Skeletal muscle tissue (tissue), 4 donors: ENCODE measurements around the gene CCL28. TPM values are rescaled to one million over a fixed set of nuclear protein-coding genes. Genes with fewer than 3 reads are reported as not detected.
"Not testable (repeated sequence)": the region's sequence is repeated elsewhere in the genome, so short reads cannot be mapped to it uniquely, and the experiment has no call there.

Experiments
- H3K27ac ChIP-seq: one replicate; pipeline ENCODE4 v1.7.0; 2013; ENCODE audit warnings: mild to moderate bottlenecking, low read depth, low read length, inconsistent platforms
- H3K27me3 ChIP-seq, 3 donors: one replicate each; pipeline ENCODE4 v1.7.0; 2013; ENCODE audit warnings: low read length in 3 of 3; ENCODE audit not compliant: control insufficient read depth in 3 of 3, insufficient read depth in 3 of 3
- H3K36me3 ChIP-seq, 3 donors: one replicate each; pipeline ENCODE4 v1.7.0; 2013; ENCODE audit warnings: low read length in 3 of 3; ENCODE audit not compliant: control insufficient read depth in 3 of 3, insufficient read depth in 3 of 3
- H3K4me1 ChIP-seq, 3 donors: one replicate each; pipeline ENCODE4 v1.7.0; 2013; ENCODE audit warnings: low read length in 3 of 3, mild to moderate bottlenecking in 3 of 3; ENCODE audit not compliant: control insufficient read depth in 3 of 3, insufficient read depth in 3 of 3
- H3K4me3 ChIP-seq, 3 donors: one replicate each; pipeline ENCODE4 v1.7.0; 2013; ENCODE audit warnings: low read length in 3 of 3
- H3K9ac ChIP-seq, 3 donors: one replicate each; pipeline ENCODE4 v1.7.0; 2013; ENCODE audit warnings: low read length in 3 of 3, mild to moderate bottlenecking in 3 of 3, moderate library complexity in 2 of 3, low read depth in 1 of 3
- H3K9me3 ChIP-seq, 3 donors: one replicate each; pipeline ENCODE4 v1.7.0; 2013; ENCODE audit warnings: low read length in 3 of 3; ENCODE audit not compliant: control insufficient read depth in 3 of 3
- total RNA-seq: library from RNA; depleted of rRNA; stranded (reverse); fragments of >200 nt; gene quantifications from one replicate; pipeline ENCODE4 v1.2.3, GENCODE V29; 2014
- donor health status: Osteomylitis.

Gene CCL28
- total RNA-seq, 1 donor from 2014 or later = 0.52 TPM

GRCh38 chr5:43411495-43411894 lies 696 bp downstream of the CCL28 start:
- H3K36me3 ChIP-seq = no peaks in the 10 kb centered on the region
- H3K4me1 ChIP-seq = no peaks in the 10 kb centered on the region
- H3K4me3 ChIP-seq = no peak overlapping the region
- no peak overlapping the region for H3K9ac ChIP-seq
- H3K9me3 ChIP-seq = no peaks in the 10 kb centered on the region
- no peaks in the 10 kb centered on the region for H3K27me3 ChIP-seq
- no peak overlapping the region for H3K27ac ChIP-seq

- Histone ChIP-seq H3K27me3 (no peaks in the 10 kb centered on the region), H3K9ac (no peak overlapping the region), H3K27ac (no peak overlapping the region), H3K4me1 (no peaks in the 10 kb centered on the region), H3K4me3 (no peak overlapping the region), H3K9me3 (no peaks in the 10 kb centered on the region), H3K36me3 (no peaks in the 10 kb centered on the region)
Observed at GRCh38 chr5:43410414-43410813, 1.8 kb downstream of the CCL28 start.

GRCh38 chr5:43409809-43410271 lies 2.4 kb downstream of the CCL28 start:
- no peak overlapping the region for H3K9ac ChIP-seq
- no peaks in the 10 kb centered on the region for H3K27me3 ChIP-seq
- H3K4me1 ChIP-seq = no peaks in the 10 kb centered on the region
- H3K4me3 ChIP-seq = no peak overlapping the region
- H3K36me3 ChIP-seq = no peaks in the 10 kb centered on the region
- H3K27ac ChIP-seq = no peak overlapping the region
- H3K9me3 ChIP-seq = no peaks in the 10 kb centered on the region

GRCh38 chr5:43402524-43403066 lies 9.6 kb downstream of the CCL28 start:
- H3K9me3 ChIP-seq, H3K36me3 ChIP-seq, H3K27me3 ChIP-seq, H3K4me3 ChIP-seq, H3K27ac ChIP-seq, H3K4me1 ChIP-seq, H3K9ac ChIP-seq: not testable (repeated sequence)

GRCh38 chr5:43401827-43402226 lies 10.4 kb downstream of the CCL28 start:
- no peak overlapping the region for H3K27ac ChIP-seq

GRCh38 chr5:43400082-43400481 lies 12.1 kb downstream of the CCL28 start:
- no peak overlapping the region for H3K4me3 ChIP-seq
- H3K27me3 ChIP-seq = peaks cover 4 to 10% (median 6%) of the 10 kb centered on the region in 3 donors
- no peaks in the 10 kb centered on the region for H3K36me3 ChIP-seq
- no peak overlapping the region for H3K9ac ChIP-seq
- no peaks in the 10 kb centered on the region for H3K9me3 ChIP-seq
- peaks cover 4 to 6% (median 5%) of the 10 kb centered on the region in 3 donors for H3K4me1 ChIP-seq
- no peak overlapping the region for H3K27ac ChIP-seq

More at GRCh38 chr5:43401827-43402226, 10.4 kb downstream of the CCL28 start:
- peaks cover 2 to 3% (median 2%) of the 10 kb centered on the region in 3 donors for H3K4me1 ChIP-seq
- H3K27me3 ChIP-seq = peaks cover 4 to 7% (median 4%) of the 10 kb centered on the region in 3 donors
- H3K4me3 ChIP-seq = no peak overlapping the region
- H3K36me3 ChIP-seq = no peaks in the 10 kb centered on the region
- no peaks in the 10 kb centered on the region for H3K9me3 ChIP-seq
- no peak overlapping the region for H3K9ac ChIP-seq

GRCh38 chr5:43396762-43397304 lies 15.4 kb downstream of the CCL28 start:
- H3K9ac ChIP-seq = peak overlapping the region in 1 of 3 donors; percentile 33
- peaks cover 4 to 8% (median 6%) of the 10 kb centered on the region in 3 donors for H3K27me3 ChIP-seq
- H3K4me1 ChIP-seq = peaks cover 4 to 6% (median 5%) of the 10 kb centered on the region in 3 donors
- H3K9me3 ChIP-seq = no peaks in the 10 kb centered on the region
- H3K36me3 ChIP-seq = no peaks in the 10 kb centered on the region
- H3K4me3 ChIP-seq = peak overlapping the region; percentile 66 to 77 (median 71)
- no peak overlapping the region for H3K27ac ChIP-seq

- Histone ChIP-seq H3K4me3 (no peak overlapping the region), H3K27ac (no peak overlapping the region), H3K4me1 (no peaks in the 10 kb centered on the region), H3K36me3 (no peaks in the 10 kb centered on the region), H3K9ac (no peak overlapping the region), H3K9me3 (no peaks in the 10 kb centered on the region), H3K27me3 (no peaks in the 10 kb centered on the region)
Observed at GRCh38 chr5:43390471-43390870, 21.7 kb downstream of the CCL28 start.

GRCh38 chr5:43389679-43390329 lies 22.4 kb downstream of the CCL28 start:
- H3K36me3 ChIP-seq = no peaks in the 10 kb centered on the region
- no peaks in the 10 kb centered on the region for H3K27me3 ChIP-seq
- no peak overlapping the region for H3K4me3 ChIP-seq
- no peak overlapping the region for H3K9ac ChIP-seq
- H3K4me1 ChIP-seq = no peaks in the 10 kb centered on the region
- H3K9me3 ChIP-seq = no peaks in the 10 kb centered on the region
- no peak overlapping the region for H3K27ac ChIP-seq

- Histone ChIP-seq H3K4me1 (no peaks in the 10 kb centered on the region), H3K27me3 (no peaks in the 10 kb centered on the region), H3K9ac (no peak overlapping the region), H3K36me3 (no peaks in the 10 kb centered on the region), H3K27ac (no peak overlapping the region), H3K9me3 (no peaks in the 10 kb centered on the region), H3K4me3 (no peak overlapping the region)
Observed at GRCh38 chr5:43386960-43387362, 25.2 kb downstream of the CCL28 start.
